ENCODE results near the gene PLA2G4F. TPM values are rescaled to one million over a fixed set of nuclear protein-coding genes. Genes with fewer than 3 reads are reported as not detected.

The PLA2G4F gene
- total RNA-seq, 1 experiment from 2014 or later: 0.05 TPM

DNA sequence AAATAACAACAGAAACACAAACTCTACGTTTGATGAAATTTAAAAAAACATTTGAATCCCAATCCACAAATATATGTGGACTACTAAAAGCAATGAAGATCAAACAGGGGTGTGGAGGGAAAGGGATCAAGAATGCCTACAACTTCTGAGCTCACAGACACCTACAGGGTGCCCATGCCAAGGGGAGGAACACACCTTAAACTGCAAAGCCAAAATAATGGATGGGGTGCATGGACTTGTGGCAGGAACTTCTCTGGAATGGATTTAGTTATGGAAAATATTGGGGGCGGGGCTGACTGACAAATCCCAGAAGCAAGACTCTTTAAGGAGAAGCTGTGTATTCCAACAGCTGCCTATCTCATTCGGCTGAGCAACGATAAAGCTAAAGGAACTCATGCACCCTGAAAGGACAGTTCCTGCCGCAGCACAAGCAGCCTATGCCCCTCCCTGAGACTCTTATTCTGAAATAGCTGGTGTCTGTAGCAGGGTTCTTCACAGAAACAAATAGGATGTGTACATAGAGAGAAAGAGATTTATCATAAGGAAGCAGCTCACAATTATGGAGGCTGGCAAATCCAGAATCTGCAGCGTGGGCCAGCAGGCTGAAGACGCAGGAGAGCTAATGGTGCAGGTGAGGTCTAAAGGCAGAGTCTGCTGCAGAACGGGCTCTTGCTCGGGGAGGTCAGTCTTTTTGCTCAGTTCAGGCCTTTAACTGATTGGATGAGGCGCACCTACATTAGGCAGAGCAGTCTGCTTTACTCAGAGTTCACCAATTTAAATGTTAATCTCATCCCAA lies 37.6 kb downstream of the PLA2G4F start:
- intact Hi-C loops (cut with micrococcal nuclease): no loop called here
- RAD21 ChIA-PET (ENCODE audit: low non-redundant PET in 1 of 2, low total read pairs in 2 of 2, uncharacterized antibody in 2 of 2, unreplicated experiment in 2 of 2): no interaction called here
- peak overlapping the region; percentile 17; the same call in 1 of the 2 replicates for H3K4me2 ChIP-seq (ENCODE audit: low read length)
- TF ChIP-seq ELF1 (IDR thresholded peaks at IDR 0.05; ENCODE audit: borderline replicate concordance, low read depth): no peak
- no peak for TF ChIP-seq YY1 (IDR thresholded peaks at IDR 0.05; ENCODE audit: extremely low read depth, insufficient replicate concordance, low read depth, low read length)
- no peak for TF ChIP-seq RAD21 (IDR thresholded peaks at IDR 0.05; ENCODE audit: low read depth)
- no peak for TF ChIP-seq JUND (IDR thresholded peaks at IDR 0.05)
- TF ChIP-seq TCF7L2 (IDR thresholded peaks at IDR 0.05; ENCODE audit: borderline replicate concordance, extremely low read depth, insufficient read depth, insufficient read length): no peak
- TF ChIP-seq EZH2 (IDR thresholded peaks at IDR 0.05): no peak
- TF ChIP-seq SIN3A (IDR thresholded peaks at IDR 0.05; ENCODE audit: low read depth): no peak
- TF ChIP-seq POLR2AphosphoS5 (IDR thresholded peaks at IDR 0.05; ENCODE audit: low read depth, low read length): no peak
- TF ChIP-seq, protein P1, sequence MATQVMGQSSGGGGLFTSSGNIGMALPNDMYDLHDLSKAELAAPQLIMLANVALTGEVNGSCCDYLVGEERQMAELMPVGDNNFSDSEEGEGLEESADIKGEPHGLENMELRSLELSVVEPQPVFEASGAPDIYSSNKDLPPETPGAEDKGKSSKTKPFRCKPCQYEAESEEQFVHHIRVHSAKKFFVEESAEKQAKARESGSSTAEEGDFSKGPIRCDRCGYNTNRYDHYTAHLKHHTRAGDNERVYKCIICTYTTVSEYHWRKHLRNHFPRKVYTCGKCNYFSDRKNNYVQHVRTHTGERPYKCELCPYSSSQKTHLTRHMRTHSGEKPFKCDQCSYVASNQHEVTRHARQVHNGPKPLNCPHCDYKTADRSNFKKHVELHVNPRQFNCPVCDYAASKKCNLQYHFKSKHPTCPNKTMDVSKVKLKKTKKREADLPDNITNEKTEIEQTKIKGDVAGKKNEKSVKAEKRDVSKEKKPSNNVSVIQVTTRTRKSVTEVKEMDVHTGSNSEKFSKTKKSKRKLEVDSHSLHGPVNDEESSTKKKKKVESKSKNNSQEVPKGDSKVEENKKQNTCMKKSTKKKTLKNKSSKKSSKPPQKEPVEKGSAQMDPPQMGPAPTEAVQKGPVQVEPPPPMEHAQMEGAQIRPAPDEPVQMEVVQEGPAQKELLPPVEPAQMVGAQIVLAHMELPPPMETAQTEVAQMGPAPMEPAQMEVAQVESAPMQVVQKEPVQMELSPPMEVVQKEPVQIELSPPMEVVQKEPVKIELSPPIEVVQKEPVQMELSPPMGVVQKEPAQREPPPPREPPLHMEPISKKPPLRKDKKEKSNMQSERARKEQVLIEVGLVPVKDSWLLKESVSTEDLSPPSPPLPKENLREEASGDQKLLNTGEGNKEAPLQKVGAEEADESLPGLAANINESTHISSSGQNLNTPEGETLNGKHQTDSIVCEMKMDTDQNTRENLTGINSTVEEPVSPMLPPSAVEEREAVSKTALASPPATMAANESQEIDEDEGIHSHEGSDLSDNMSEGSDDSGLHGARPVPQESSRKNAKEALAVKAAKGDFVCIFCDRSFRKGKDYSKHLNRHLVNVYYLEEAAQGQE (IDR thresholded peaks at IDR 0.05; ENCODE audit: low read depth): no peak
- TF ChIP-seq, protein P2, sequence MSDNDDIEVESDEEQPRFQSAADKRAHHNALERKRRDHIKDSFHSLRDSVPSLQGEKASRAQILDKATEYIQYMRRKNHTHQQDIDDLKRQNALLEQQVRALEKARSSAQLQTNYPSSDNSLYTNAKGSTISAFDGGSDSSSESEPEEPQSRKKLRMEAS (IDR thresholded peaks at IDR 0.05): no peak
- TF ChIP-seq SP1 (IDR thresholded peaks at IDR 0.05; ENCODE audit: low read depth): no peak
- no peak for TF ChIP-seq EGR1 (IDR thresholded peaks at IDR 0.05; ENCODE audit: low read depth)
- TF ChIP-seq, protein P3, sequence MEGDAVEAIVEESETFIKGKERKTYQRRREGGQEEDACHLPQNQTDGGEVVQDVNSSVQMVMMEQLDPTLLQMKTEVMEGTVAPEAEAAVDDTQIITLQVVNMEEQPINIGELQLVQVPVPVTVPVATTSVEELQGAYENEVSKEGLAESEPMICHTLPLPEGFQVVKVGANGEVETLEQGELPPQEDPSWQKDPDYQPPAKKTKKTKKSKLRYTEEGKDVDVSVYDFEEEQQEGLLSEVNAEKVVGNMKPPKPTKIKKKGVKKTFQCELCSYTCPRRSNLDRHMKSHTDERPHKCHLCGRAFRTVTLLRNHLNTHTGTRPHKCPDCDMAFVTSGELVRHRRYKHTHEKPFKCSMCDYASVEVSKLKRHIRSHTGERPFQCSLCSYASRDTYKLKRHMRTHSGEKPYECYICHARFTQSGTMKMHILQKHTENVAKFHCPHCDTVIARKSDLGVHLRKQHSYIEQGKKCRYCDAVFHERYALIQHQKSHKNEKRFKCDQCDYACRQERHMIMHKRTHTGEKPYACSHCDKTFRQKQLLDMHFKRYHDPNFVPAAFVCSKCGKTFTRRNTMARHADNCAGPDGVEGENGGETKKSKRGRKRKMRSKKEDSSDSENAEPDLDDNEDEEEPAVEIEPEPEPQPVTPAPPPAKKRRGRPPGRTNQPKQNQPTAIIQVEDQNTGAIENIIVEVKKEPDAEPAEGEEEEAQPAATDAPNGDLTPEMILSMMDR (IDR thresholded peaks at IDR 0.05 in 2 of 3, conservative IDR thresholded peaks at IDR 0.05 in 1 of 3; ENCODE audit: borderline replicate concordance in 1 of 3, insufficient read depth in 1 of 3, low read depth in 2 of 3, low read length in 2 of 3): no peak
- TF ChIP-seq ZNF274 (IDR thresholded peaks at IDR 0.05; ENCODE audit: low read depth, low read length): no peak
- no peak for TF ChIP-seq EZH2phosphoT487 (IDR thresholded peaks at IDR 0.05; ENCODE audit: borderline replicate concordance)
- no peak for TF ChIP-seq ZFX (IDR thresholded peaks at IDR 0.05)
- no peak for TF ChIP-seq SRF (IDR thresholded peaks at IDR 0.05; ENCODE audit: low read depth)
- no peak for TF ChIP-seq POLR2A (IDR thresholded peaks at IDR 0.05; ENCODE audit: borderline replicate concordance, extremely low read depth, insufficient read depth, insufficient read length)
- TF ChIP-seq, protein P4, sequence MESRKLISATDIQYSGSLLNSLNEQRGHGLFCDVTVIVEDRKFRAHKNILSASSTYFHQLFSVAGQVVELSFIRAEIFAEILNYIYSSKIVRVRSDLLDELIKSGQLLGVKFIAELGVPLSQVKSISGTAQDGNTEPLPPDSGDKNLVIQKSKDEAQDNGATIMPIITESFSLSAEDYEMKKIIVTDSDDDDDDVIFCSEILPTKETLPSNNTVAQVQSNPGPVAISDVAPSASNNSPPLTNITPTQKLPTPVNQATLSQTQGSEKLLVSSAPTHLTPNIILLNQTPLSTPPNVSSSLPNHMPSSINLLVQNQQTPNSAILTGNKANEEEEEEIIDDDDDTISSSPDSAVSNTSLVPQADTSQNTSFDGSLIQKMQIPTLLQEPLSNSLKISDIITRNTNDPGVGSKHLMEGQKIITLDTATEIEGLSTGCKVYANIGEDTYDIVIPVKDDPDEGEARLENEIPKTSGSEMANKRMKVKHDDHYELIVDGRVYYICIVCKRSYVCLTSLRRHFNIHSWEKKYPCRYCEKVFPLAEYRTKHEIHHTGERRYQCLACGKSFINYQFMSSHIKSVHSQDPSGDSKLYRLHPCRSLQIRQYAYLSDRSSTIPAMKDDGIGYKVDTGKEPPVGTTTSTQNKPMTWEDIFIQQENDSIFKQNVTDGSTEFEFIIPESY (IDR thresholded peaks at IDR 0.05; ENCODE audit: extremely low read depth, insufficient replicate concordance, low read length): no peak
- ATAC-seq: peak; percentile 50; the same call in 1 of the 2 replicates
- no peak overlapping the region for H3K27ac ChIP-seq (ENCODE audit: low read depth, low read length)
- no peak overlapping the region for H3K9ac ChIP-seq (ENCODE audit: low read length)
- POLR2A ChIA-PET: interaction anchor here (1.8 kb wide), 1 partner anchor 154 kb away, joined by 5 read pairs; the partner anchor contains the start of genes GANC and TMEM87A
- no peaks in the 10 kb centered on the region for H3K9me3 ChIP-seq (ENCODE audit: control insufficient read depth in 1 of 2, insufficient read depth in 1 of 2, low read depth in 1 of 2, low read length in 2 of 2)
- peak overlapping the region; percentile 41 for H2AFZ ChIP-seq (ENCODE audit: low read depth, low read length, poor library complexity, severe bottlenecking)
- CTCF ChIA-PET: interaction anchor here (1.7 to 2.0 kb wide), 2 partner anchors 15 to 34 kb away, joined by 4 to 5 read pairs; no protein-coding TSS in a partner anchor
- no peaks in the 10 kb centered on the region for H3K27me3 ChIP-seq (ENCODE audit: insufficient read depth, low read length)
- H3K4me1 ChIP-seq (ENCODE audit: control insufficient read depth in 1 of 2, insufficient read depth in 2 of 2, low read length in 2 of 2): peaks cover 0 to 4% of the 10 kb centered on the region in 2 experiments; a peak in 1 of 4 replicates
- no TSS peak for BruUV-seq (replicated peaks)
- no peaks in the 10 kb centered on the region for H3K79me2 ChIP-seq (ENCODE audit: insufficient read depth, low read length)
- H4K20me1 ChIP-seq (ENCODE audit: insufficient read depth): no peaks in the 10 kb centered on the region
- no peaks in the 10 kb centered on the region for H3K9me2 ChIP-seq (ENCODE audit: insufficient read depth)
- DNase-seq (ENCODE audit: low read depth, low spot score): no peak
- no peaks in the 10 kb centered on the region for H3K36me3 ChIP-seq (ENCODE audit: control insufficient read depth in 1 of 2, insufficient read depth in 2 of 2, low read length in 2 of 2)
- H3K4me3 ChIP-seq (replicated peaks in 1 of 2; ENCODE audit: low read depth in 1 of 2, low read length in 2 of 2): no peak overlapping the region

Data from HCT116 (cell line).